HAP-1 (cell line): ENCODE measurements around the gene FOXP4.

Source experiments
- DNase-seq, 2 experiments: peaks; one replicate each; pipeline ENCODE4 v3.0.0-alpha.2; 2016 to 2020; ENCODE audit warnings: low spot score in 2 of 2
- H3K27me3 ChIP-seq: fragments of 250-450 bp; sonication (Bioruptor Pico); 2 replicates; pipeline ENCODE4 v1.5.1; 2020; ENCODE audit warnings: low read depth, mild to moderate bottlenecking, moderate library complexity
- H3K36me3 ChIP-seq: fragments of 250-450 bp; sonication (Bioruptor Pico); replicated peaks from 2 replicates; pipeline ENCODE4 v1.5.1; 2020; ENCODE audit warnings: mild to moderate bottlenecking
- H3K4me1 ChIP-seq: fragments of 250-450 bp; sonication (Bioruptor Pico); 2 replicates; pipeline ENCODE4 v1.5.1; 2020; ENCODE audit warnings: mild to moderate bottlenecking
- H3K4me3 ChIP-seq: fragments of 250-450 bp; sonication (Bioruptor Pico); 2 replicates; pipeline ENCODE4 v1.5.1; 2020; ENCODE audit warnings: mild to moderate bottlenecking, moderate library complexity
- H3K9me3 ChIP-seq: fragments of 250-450 bp; sonication (Bioruptor Pico); 2 replicates; pipeline ENCODE4 v1.5.1; 2020; ENCODE audit warnings: mild to moderate bottlenecking, moderate library complexity
- in situ Hi-C: fragments of 300-500 bp; cut with MboI; formaldehyde crosslinking; loops from 3 replicates; pipeline ENCODE4 v1.14.3; 2020; ENCODE audit warnings: low sequenced_read_pairs, inconsistent platforms, mixed read lengths

FOXP4 gene

DNA sequence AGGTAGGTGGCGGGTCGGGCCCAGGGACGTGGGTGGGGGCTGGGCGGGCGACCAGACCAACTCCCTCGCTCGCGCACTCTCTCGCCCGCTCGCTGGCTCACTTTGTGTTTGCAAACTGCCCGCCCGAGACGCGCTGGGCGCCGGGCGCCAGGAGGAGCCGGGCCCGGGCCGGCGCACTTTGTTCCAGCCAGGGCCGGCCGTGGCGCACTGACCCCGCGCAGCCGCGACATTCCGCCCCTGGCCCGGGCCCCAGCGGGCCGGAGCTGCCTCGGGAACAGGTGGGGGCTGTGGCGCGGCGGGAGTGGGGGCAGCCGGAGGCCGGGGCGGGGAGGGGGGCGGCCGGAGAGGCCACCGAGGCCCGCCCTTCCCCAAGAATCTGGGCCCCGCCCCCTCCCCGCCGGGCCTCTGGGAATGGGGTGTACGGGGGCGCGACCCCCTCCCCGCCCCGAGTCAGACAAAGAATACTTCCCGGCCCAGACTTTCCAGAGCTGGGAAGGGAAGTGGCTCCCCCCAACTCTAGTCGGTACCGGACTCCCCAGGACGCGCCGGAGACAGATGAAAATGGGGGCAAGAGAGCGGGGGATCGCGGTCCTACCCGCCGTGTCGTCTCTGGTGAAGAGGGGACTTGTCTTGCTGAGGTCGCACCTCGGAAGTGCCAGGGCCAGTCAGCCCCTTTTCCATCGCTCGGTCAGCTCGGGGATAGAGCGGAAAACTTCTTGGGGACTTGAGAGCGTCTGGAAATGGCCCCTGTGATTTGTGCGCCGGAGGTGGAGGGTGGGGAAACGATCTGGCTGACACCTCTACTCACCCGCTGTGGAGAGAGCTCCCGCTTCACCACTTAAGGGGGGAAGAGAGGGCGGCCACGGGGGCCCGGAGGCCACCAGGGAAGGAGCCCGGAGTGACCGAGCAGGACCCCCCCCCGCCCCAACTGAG is 951 bp downstream of the FOXP4 start:
- H3K4me1 ChIP-seq = peaks cover 5% of the 10 kb centered on the region; the same call in 1 of the 2 replicates
- H3K36me3 ChIP-seq = peaks cover 7% of the 10 kb centered on the region
- H3K9me3 ChIP-seq = no peaks in the 10 kb centered on the region
- peak; percentile 26 to 49 for DNase-seq
- in situ Hi-C loops = no loop called here
- H3K27me3 ChIP-seq = no peaks in the 10 kb centered on the region
- peak overlapping the region; percentile 65 for H3K4me3 ChIP-seq

DNA sequence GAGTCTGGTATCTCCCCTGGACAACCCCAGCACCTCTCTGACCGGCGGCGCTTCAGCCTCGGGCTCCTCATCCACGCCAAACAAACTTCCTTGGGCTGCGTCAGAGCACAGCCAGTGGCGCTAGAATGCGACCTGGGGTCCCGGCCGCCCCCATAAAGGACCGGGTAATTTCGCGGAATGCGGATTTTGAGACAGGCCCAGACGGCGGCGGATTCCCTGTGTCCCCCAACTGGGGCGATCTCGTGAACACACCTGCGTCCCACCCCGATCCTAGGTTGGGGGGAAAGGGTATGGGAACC is 1.6 kb downstream of the FOXP4 start:
- peak overlapping the region; percentile 65 for H3K4me3 ChIP-seq
- no peaks in the 10 kb centered on the region for H3K27me3 ChIP-seq
- peaks cover 13% of the 10 kb centered on the region for H3K36me3 ChIP-seq
- peaks cover 5% of the 10 kb centered on the region; the same call in 1 of the 2 replicates for H3K4me1 ChIP-seq
- DNase-seq = no peak
- H3K9me3 ChIP-seq = no peaks in the 10 kb centered on the region
- in situ Hi-C loops = no loop called here

DNA sequence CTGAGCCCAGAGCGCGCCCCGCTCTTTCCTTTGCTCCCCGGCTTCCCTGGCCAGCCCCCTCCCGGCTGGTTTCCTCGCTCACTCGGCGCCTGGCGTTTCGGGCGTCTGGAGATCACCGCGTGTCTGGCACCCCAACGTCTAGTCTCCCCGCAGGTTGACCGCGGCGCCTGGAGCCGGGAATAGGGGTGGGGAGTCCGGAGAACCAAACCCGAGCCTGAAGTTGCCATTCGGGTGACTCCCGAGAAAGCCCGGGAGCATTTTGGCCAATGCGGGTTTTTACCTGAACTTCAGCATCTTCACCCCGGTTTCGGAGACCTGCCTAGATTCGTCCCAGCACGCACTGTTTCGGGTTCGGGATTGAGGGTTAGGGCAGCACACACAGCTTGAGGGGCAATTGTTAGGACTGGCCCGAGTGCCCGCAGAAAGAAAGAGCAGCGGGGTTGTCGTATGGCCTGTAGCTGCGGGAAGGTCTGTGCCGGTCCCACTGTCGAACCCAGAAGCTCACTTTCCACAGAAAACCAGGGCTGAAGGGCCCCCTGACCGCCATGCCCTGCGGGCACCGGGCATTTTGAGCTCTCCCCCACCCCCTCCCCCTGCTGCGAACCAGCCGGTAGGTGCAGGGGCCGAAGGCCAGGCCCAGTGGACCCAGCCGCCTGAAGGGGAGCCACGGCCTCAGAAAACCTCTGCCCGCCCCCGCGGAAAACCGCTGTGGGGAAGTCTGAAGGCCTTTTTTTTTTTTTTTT is 2.1 kb downstream of the FOXP4 start:
- Histone ChIP-seq H3K4me1 (peaks cover 5% of the 10 kb centered on the region; the same call in 1 of the 2 replicates), H3K27me3 (no peaks in the 10 kb centered on the region), H3K9me3 (no peaks in the 10 kb centered on the region), H3K4me3 (peak overlapping the region; percentile 65), H3K36me3 (peaks cover 13% of the 10 kb centered on the region)
- in situ Hi-C loops = no loop called here
- no peak for DNase-seq

DNA sequence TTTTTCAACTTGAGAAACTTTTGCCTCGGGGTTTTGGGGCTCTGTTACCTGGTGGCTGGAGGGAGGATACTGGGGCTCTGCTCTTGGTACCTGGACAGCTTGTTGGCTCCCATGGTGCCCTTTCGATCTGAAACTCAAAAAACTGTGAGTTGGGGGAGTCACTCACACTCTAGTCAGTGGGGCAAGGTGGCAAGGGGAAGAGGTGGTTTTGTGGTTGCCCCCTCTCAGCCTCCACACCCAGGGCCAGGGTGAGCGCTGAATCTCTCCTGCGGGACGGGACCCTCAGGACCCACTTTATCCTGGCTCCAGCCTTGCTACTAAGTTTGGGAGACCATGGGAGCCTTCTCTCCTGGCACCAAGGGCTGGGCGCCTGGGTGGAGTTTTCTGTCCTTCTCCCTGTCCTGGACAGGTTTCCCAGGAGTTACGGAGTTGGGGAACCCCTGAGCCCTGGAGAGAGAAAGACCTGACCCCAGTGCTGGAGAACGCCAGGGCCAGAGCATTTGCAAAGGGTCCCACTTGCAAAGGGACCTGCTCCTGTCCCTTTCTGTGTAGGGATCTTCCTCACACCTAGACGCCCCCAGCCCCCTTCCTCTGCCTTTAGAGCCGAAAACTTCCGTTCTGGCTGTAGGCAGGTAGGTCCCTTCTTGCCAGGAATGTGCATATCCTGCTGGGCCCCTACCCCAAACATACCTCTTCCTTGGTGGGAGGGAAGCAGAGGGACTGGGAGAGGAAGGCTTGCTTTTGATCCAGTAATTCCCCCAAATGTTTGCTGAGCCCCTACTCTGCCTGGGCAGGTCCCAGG is 2.9 kb downstream of the FOXP4 start:
- Histone ChIP-seq H3K4me1 (peaks cover 5% of the 10 kb centered on the region; the same call in 1 of the 2 replicates), H3K9me3 (no peaks in the 10 kb centered on the region), H3K27me3 (no peaks in the 10 kb centered on the region), H3K36me3 (peaks cover 13% of the 10 kb centered on the region), H3K4me3 (no peak overlapping the region)
- no peak for DNase-seq
- in situ Hi-C loops = no loop called here

DNA sequence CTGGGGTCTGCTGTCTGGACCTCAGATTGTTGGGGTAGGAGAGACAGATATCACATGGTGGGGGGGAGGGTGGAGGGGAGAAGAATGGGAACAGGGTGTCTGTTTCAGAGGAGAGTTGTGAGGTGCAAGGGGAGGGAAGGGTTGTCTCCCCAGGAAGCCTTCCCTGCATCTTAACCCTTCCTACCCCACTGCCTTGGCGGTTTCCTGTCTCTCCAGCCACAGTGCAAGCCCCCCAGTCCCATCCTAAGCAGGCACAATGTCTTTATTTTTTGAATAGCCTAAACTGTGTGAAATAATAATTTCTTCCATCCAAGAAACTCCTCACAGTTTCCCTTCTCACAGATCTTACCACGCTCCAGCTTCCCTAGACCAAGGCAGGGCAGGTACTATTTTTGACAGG is 3.5 kb downstream of the FOXP4 start:
- in situ Hi-C loops = no loop called here
- H3K4me3 ChIP-seq = no peak overlapping the region
- no peak for DNase-seq
- no peaks in the 10 kb centered on the region for H3K27me3 ChIP-seq
- H3K4me1 ChIP-seq = peaks cover 4% of the 10 kb centered on the region; the same call in 1 of the 2 replicates
- no peaks in the 10 kb centered on the region for H3K9me3 ChIP-seq
- H3K36me3 ChIP-seq = peaks cover 13% of the 10 kb centered on the region

DNA sequence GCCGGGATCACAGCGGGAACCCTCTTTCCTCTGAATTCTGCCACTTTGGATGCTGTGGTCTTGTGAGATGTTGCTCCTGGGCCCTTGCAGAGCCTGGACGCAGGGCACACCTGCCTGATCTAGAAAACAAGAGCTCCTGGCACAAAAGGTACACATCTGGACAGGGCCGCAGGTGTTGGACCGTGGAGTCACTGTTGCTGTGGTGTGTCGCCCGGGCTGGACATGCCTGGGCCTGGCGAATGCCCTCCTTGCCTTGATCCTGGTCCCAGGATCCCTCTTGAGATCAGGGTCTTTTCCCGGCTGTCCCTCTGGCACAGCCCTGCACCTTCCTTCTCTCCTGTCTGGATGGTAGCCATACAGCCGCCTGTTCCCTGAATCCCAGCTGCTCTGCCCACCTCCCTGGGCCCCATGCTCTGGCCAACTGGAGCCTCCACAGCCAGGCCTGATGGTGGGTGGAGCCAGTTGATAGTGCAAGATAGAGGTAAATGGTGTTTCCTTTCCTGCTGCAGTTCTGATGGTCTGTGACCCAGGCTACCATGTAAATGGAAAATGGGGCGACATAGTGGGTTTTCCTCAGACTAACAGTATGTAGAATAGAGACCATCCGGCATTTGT is 5.0 kb downstream of the FOXP4 start:
- H3K4me3 ChIP-seq = no peak overlapping the region
- H3K9me3 ChIP-seq = no peaks in the 10 kb centered on the region
- in situ Hi-C loops = no loop called here
- DNase-seq = no peak
- H3K27me3 ChIP-seq = no peaks in the 10 kb centered on the region
- H3K4me1 ChIP-seq = peaks cover 11% of the 10 kb centered on the region
- H3K36me3 ChIP-seq = peaks cover 13% of the 10 kb centered on the region

DNA sequence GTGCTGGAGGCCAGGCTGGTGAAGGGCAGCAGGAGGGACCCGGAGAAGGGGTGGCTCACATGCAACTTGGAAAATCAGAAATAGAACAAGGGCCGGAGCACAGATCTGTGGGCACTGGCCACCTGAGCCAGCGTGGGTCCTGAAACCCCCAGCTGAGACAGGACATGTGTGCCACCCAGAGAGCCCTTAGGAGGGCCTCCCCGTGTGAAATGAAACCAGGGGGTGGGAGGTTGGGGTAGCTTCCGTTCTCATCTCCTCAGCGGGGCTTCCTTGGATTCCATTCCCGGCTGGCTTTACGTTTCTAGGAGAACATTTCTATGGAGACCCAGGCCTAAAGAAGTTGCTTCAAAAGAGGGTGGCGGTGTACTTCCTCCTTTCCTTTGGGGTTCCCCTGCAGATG is 5.7 kb downstream of the FOXP4 start:
- in situ Hi-C loops = no loop called here
- DNase-seq = no peak
- H3K4me1 ChIP-seq = peaks cover 11% of the 10 kb centered on the region
- H3K9me3 ChIP-seq = no peaks in the 10 kb centered on the region
- peaks cover 13% of the 10 kb centered on the region for H3K36me3 ChIP-seq
- H3K4me3 ChIP-seq = no peak overlapping the region
- H3K27me3 ChIP-seq = no peaks in the 10 kb centered on the region

DNA sequence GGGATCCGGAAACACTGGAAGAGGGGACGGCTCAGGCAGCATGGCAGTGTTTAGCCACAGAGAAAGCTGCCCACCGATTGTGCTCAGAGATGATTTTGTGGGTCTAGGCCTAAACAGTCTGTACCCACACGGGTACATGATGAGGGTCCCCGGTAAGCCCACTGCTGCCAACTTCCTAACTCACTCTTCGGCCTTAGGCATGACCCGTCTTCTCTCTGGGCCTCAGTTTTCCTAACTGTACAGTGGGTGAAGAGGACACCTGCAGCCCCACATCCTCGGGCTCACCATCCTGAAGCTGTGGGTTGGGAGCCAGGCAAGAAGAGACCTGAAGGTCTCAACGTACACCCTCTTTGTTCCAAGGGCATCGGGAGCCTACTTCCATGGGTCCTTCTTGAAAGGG is 6.5 kb downstream of the FOXP4 start:
- peaks cover 11% of the 10 kb centered on the region for H3K4me1 ChIP-seq
- H3K27me3 ChIP-seq = no peaks in the 10 kb centered on the region
- no peaks in the 10 kb centered on the region for H3K9me3 ChIP-seq
- in situ Hi-C loops = no loop called here
- no peak overlapping the region for H3K4me3 ChIP-seq
- peaks cover 13% of the 10 kb centered on the region for H3K36me3 ChIP-seq
- DNase-seq = no peak

DNA sequence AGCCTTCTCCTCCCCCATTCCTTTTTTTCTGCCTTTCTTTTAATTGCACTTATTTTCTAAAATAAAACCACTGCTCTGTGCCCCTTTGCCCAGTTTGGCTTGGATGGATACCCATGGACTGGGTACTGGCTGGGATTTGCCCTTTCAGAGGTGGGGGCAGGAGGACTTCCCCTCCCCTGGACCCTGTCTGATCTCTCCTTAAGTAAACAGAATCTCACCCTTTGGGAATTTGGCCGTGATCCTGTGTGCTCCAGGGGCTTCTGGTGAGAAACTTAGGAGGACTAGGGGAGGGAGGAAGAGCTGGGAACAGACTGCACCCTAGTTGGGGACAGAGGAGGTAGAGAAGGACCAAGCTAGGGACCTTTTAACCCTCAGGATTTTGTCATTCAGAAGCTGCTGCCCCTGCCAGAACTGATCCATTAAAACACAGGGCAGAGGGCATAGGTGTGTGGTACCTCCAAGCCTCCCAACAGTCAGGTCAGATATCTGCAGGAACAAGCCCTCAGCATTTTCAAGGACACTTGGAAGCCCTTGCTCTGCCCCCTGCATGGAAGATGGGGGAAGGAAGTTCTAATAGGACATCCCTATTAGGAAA is 7.3 kb downstream of the FOXP4 start:
- Histone ChIP-seq H3K4me3 (no peak overlapping the region), H3K27me3 (no peaks in the 10 kb centered on the region)

DNA sequence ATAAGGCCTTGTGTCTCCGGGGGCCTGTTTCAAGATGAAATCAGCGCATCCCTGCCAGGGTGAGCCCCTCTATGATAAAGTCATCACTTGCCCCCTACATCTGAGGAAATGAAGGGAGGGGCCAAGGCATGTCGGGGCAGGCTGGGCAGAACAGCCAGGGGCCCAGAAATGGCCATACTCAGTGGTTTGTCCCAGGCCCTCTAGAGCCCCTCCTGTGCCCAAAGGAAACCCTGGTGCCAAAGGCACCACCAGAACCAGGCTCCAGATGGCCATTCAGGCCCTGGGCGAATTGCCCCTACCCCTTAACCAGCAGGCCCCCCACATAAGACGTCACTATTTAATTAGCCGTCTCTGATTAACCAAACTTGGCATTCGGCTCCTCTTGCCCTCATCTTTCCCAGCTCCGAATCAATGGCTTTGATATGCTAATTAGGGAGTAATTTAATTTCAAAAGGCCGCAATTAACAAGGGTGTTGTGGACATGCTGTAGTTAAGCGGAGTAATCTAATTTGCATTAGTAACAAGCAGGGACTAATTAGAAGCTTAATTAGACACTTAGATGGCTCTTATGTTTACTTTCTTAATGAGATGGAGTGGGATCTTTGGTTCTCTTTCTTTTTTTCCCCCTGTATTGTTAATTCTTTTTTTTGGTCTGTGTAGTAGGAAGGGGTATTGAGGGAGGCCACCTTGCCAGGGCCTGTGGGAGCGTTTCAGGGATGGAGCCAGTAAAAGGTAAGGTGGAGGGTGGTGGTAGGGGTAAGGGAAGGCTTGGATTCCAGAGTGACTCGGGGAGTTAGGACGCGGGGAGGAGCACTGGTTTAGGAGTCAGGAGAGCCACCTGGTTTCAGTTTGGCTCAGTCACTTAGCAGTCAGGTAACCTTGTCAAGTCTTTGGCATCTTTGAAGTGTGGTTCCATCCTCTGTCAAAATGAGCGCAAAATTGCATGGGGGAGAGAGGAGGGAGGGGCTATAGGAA is 9.4 kb downstream of the FOXP4 start:
- H3K36me3 ChIP-seq = peaks cover 13% of the 10 kb centered on the region
- peaks cover 15% of the 10 kb centered on the region for H3K4me1 ChIP-seq
- in situ Hi-C loops = no loop called here
- H3K27me3 ChIP-seq = no peaks in the 10 kb centered on the region
- H3K9me3 ChIP-seq = no peaks in the 10 kb centered on the region
- DNase-seq = peak in 1 of 2 experiments; percentile 17
- H3K4me3 ChIP-seq = no peak overlapping the region

More for the DNA sequence above, 7.3 kb downstream of the FOXP4 start:
- in situ Hi-C loops = no loop called here
- peaks cover 13% of the 10 kb centered on the region for H3K36me3 ChIP-seq
- H3K9me3 ChIP-seq = no peaks in the 10 kb centered on the region
- H3K4me1 ChIP-seq = peaks cover 11% of the 10 kb centered on the region
- DNase-seq = no peak

DNA sequence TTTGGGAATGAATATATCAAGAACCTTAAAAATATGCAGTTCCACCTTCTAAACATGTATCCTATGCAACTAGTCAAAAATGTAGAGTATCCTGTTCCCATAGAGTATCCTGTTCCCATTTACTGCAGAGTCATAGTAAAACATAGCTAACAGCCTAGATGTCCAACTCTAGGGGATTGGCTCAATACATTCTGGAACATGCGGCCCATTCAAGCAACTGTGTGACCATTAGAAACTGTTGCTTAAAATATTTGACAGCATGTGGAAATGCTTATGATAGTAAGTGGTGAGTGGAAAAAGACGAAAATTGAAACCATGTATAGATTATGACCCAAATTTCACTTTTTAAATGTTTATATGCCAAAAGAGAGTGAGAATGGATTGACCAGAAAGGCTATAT is 11.2 kb downstream of the FOXP4 start:
- H3K27me3 ChIP-seq = no peaks in the 10 kb centered on the region
- no peak for DNase-seq
- H3K36me3 ChIP-seq = peaks cover 4% of the 10 kb centered on the region; the same call in 1 of the 2 replicates
- no peaks in the 10 kb centered on the region for H3K9me3 ChIP-seq
- no peak overlapping the region for H3K4me3 ChIP-seq
- H3K4me1 ChIP-seq = peaks cover 31% of the 10 kb centered on the region
- in situ Hi-C loops = no loop called here
